IMR-90 (cell line): ENCODE results near the gene USF1. TPM values are rescaled to one million over a fixed set of nuclear protein-coding genes. Genes with fewer than 3 reads are reported as not detected.

Source experiments
- ATAC-seq: fragments of 200-7000 bp; cut with Tn5 transposase; 2 replicates; pipeline ENCODE4 v1.9.1; 2020; ENCODE audit warnings: low read depth, mild to moderate bottlenecking, moderate library complexity
- BruUV-seq: library from RNA; stranded (reverse); fragments of 400-500 nt; replicated peaks from 2 replicates; lab custom pipeline; 2021; lab: Mats Ljungman, UMichigan
- CTCF ChIA-PET: fragments of 300-600 bp; formaldehyde crosslinking; extraction: SDS; loops from one replicate; lab custom pipeline; 2021; ENCODE audit warnings: antibody characterized with exemption; lab: Yijun Ruan, JAX
- POLR2A ChIA-PET: fragments of 300-600 bp; sonication (Branson Sonifier 250); formaldehyde crosslinking; loops from one replicate; lab custom pipeline; 2022; ENCODE audit warnings: antibody characterized with exemption; ENCODE audit not compliant: unreplicated experiment; lab: Charles Lee
- DNase-seq: peaks from one replicate; pipeline ENCODE4 v3.0.0; 2013
- H2AFZ ChIP-seq: replicated peaks from 2 replicates; pipeline ENCODE3; 2013; ENCODE audit warnings: low read length, mild to moderate bottlenecking; ENCODE audit not compliant: poor library complexity
- H2AK5ac ChIP-seq: 2 replicates; pipeline ENCODE4 v1.6.1; 2013; ENCODE audit warnings: low read depth, low read length, inconsistent platforms
- H2AK9ac ChIP-seq: replicated peaks from 2 replicates; pipeline ENCODE3; 2013; ENCODE audit warnings: mild to moderate bottlenecking, low read depth, low read length, moderate library complexity; ENCODE audit not compliant: poor library complexity
- H2BK120ac ChIP-seq: 2 replicates; pipeline ENCODE4 v1.6.1; 2013; ENCODE audit warnings: low read depth, low read length, inconsistent platforms
- H2BK15ac ChIP-seq: 3 replicates; pipeline ENCODE4 v1.6.1; 2013; ENCODE audit warnings: low read depth, low read length, inconsistent platforms
- H2BK20ac ChIP-seq: 2 replicates; pipeline ENCODE4 v1.6.1; 2013; ENCODE audit warnings: low read depth, mild to moderate bottlenecking, inconsistent platforms, low read length, moderate library complexity
- H2BK5ac ChIP-seq: 2 replicates; pipeline ENCODE4 v1.6.1; 2013; ENCODE audit warnings: mild to moderate bottlenecking, low read depth, low read length, inconsistent platforms; ENCODE audit not compliant: poor library complexity, severe bottlenecking
- H3K14ac ChIP-seq: replicated peaks from 2 replicates; pipeline ENCODE4 v1.6.1; 2013; ENCODE audit warnings: low read depth, low read length, inconsistent platforms
- H3K18ac ChIP-seq: 2 replicates; pipeline ENCODE4 v1.6.1; 2013; ENCODE audit warnings: low read depth, low read length, control low read depth
- H3K23ac ChIP-seq: 2 replicates; pipeline ENCODE4 v1.6.1; 2013; ENCODE audit warnings: low read depth, low read length, inconsistent platforms
- H3K27ac ChIP-seq: 2 replicates; pipeline ENCODE4 v1.5.1; 2013; ENCODE audit warnings: mild to moderate bottlenecking, control low read depth, low read length; ENCODE audit not compliant: insufficient read depth
- H3K27me3 ChIP-seq: 2 replicates; pipeline ENCODE4 v1.6.1; 2013; ENCODE audit warnings: low read length; ENCODE audit not compliant: control insufficient read depth, insufficient read depth
- H3K36me3 ChIP-seq: 2 replicates; pipeline ENCODE4 v1.6.1; 2013; ENCODE audit warnings: low read length, mixed read lengths; ENCODE audit not compliant: control insufficient read depth, insufficient read depth
- H3K4ac ChIP-seq: 2 replicates; pipeline ENCODE4 v1.6.1; 2013; ENCODE audit warnings: low read depth, low read length, inconsistent platforms
- H3K4me1 ChIP-seq: 2 replicates; pipeline ENCODE4 v1.6.1; 2013; ENCODE audit warnings: low read length, mixed read lengths; ENCODE audit not compliant: control insufficient read depth, insufficient read depth
- H3K4me2 ChIP-seq: 2 replicates; pipeline ENCODE4 v1.6.1; 2013; ENCODE audit warnings: low read depth, mild to moderate bottlenecking, control low read depth, low read length, moderate library complexity
- H3K4me3 ChIP-seq: 2 replicates; pipeline ENCODE4 v1.5.1; 2013; ENCODE audit warnings: low read depth, mild to moderate bottlenecking, control low read depth, low read length, moderate library complexity; ENCODE audit not compliant: insufficient read depth
- H3K56ac ChIP-seq: 2 replicates; pipeline ENCODE4 v1.6.1; 2013; ENCODE audit warnings: low read length, inconsistent platforms; ENCODE audit not compliant: insufficient read depth; ENCODE audit errors: extremely low read depth
- H3K79me1 ChIP-seq, 2 experiments: 2 replicates each; pipeline ENCODE4 v1.6.1; 2013; ENCODE audit warnings: low read length in 2 of 2, inconsistent platforms in 1 of 2, low read depth in 1 of 2
- H3K9ac ChIP-seq: 2 replicates; pipeline ENCODE4 v1.6.1; 2013; ENCODE audit warnings: low read depth, low read length, control low read depth
- H3K9me1 ChIP-seq: 2 replicates; pipeline ENCODE4 v1.6.1; 2013; ENCODE audit warnings: low read length, inconsistent platforms; ENCODE audit not compliant: insufficient read depth
- H3K9me3 ChIP-seq: 2 replicates; pipeline ENCODE4 v1.6.1; 2013; ENCODE audit warnings: low read length; ENCODE audit not compliant: control insufficient read depth, insufficient read depth
- H4K20me1 ChIP-seq: 2 replicates; pipeline ENCODE4 v1.6.1; 2013; ENCODE audit warnings: low read length, inconsistent platforms; ENCODE audit not compliant: insufficient read depth
- H4K5ac ChIP-seq: 2 replicates; pipeline ENCODE4 v1.6.1; 2013; ENCODE audit warnings: mild to moderate bottlenecking, low read depth, low read length, control low read depth
- H4K8ac ChIP-seq, 2 experiments: 2 replicates each; pipeline ENCODE4 v1.6.1; 2013; ENCODE audit warnings: low read depth in 2 of 2, low read length in 2 of 2, control low read depth in 1 of 2, inconsistent platforms in 1 of 2
- H4K91ac ChIP-seq: 2 replicates; pipeline ENCODE4 v1.6.1; 2013; ENCODE audit warnings: low read depth, low read length, inconsistent platforms; ENCODE audit not compliant: insufficient read depth
- CHD1 ChIP-seq: IDR thresholded peaks from 2 replicates; pipeline ENCODE4 v1.6.1; 2012; ENCODE audit warnings: low read depth, low read length, improper control_type of control experiment
- MAZ ChIP-seq: IDR thresholded peaks from 2 replicates; pipeline ENCODE4 v1.6.1; 2012; ENCODE audit warnings: low read depth, mild to moderate bottlenecking, low read length, improper control_type of control experiment, moderate library complexity, borderline replicate concordance
- NFE2L2 ChIP-seq: fragments of 150-350 bp; IDR thresholded peaks from 2 replicates; pipeline ENCODE4 v1.6.1; 2016; ENCODE audit warnings: low read depth, mild to moderate bottlenecking, low read length
- RAD21 ChIP-seq: IDR thresholded peaks from 2 replicates; pipeline ENCODE4 v1.6.1; 2012; ENCODE audit warnings: low read length, improper control_type of control experiment
- RFX5 ChIP-seq: IDR thresholded peaks from 2 replicates; pipeline ENCODE4 v1.8.0; 2012; ENCODE audit warnings: low read depth, mild to moderate bottlenecking, low read length, moderate library complexity
- WGBS, 2 experiments: methylation state at CpG; one replicate each; pipeline versions ENCODE4 v1.1.5 to v1.1.7; 2013; ENCODE audit warnings: missing lambda C conversion rate in 2 of 2; ENCODE audit not compliant: insufficient read length in 1 of 2; ENCODE audit errors: extremely low coverage in 2 of 2; 5-methylcytosine and 5-hydroxymethylcytosine counted together
- dilution Hi-C: fragments of 300-500 bp; cut with HindIII; formaldehyde crosslinking; loops from one replicate; pipeline ENCODE4 v1.14.3; 2018; ENCODE audit warnings: low sequenced_read_pairs; ENCODE audit not compliant: unreplicated experiment
- in situ Hi-C: fragments of 300-500 bp; cut with MboI; formaldehyde crosslinking; loops from 3 replicates; pipeline ENCODE4 v1.14.3; 2019; ENCODE audit warnings: low sequenced_read_pairs, inconsistent platforms, mixed read lengths
- intact Hi-C: fragments of 100-400 bp; cut with micrococcal nuclease; formaldehyde crosslinking; loops from 2 replicates; pipeline ENCODE4 v1.10.0; 2022
- polyA plus RNA-seq, 3 experiments: library from polyadenylated mRNA; depleted of rRNA; stranded (reverse); fragments of >200 nt; gene quantifications; 2 replicates each; pipeline ENCODE4 v1.2.3, GENCODE V29; 2012; ENCODE audit warnings: low replicate concordance in 1 of 3
- total RNA-seq: library from RNA; depleted of rRNA; stranded (reverse); fragments of >200 nt; gene quantifications from 2 replicates; pipeline ENCODE4 v1.2.3, GENCODE V29; 2012
- TF ChIP-seq, protein P1 (sequence below): fragments of 150-350 bp; IDR thresholded peaks from 2 replicates; pipeline ENCODE4 v1.6.1; 2017; ENCODE audit warnings: mild to moderate bottlenecking, antibody characterized with exemption, low read length, low read depth
- TF ChIP-seq, protein P2 (sequence below): fragments of 150-350 bp; IDR thresholded peaks from 2 replicates; pipeline ENCODE4 v1.6.1; 2016; ENCODE audit warnings: low read depth, mild to moderate bottlenecking, low read length, moderate library complexity, borderline replicate concordance

Gene USF1
- total and polyA plus RNA-seq, 2 of the 4 experiments (the other 2 are of a cell fraction): 37.1 to 78.9 TPM

DNA sequence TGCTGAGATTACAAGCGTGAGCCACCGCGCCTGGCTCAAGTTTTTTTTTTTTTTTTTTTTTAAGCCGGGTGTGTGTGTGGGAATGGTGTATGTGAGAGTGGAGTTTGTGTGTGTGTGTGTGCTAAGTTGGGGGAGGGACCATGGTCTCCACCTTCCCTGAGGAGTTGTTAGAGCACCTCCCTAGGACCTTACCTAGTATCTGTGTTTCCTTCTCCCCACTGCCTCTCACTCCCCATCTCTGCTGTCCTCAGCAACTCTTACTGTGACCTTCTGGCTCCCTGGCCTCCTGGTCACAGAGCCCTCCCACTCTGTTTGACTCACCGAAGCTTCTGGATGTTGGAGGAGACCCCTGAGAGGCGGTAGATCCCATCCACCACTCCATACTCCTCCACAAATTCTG is 13.5 kb upstream of the USF1 start:
- no TSS peak for BruUV-seq
- no peak overlapping the region for H4K5ac ChIP-seq
- no peak for ATAC-seq
- ChIA-PET CTCF (interaction anchor here (0.7 kb wide), 1 partner anchor 212 kb away, joined by 3 read pairs; no protein-coding TSS in a partner anchor), POLR2A (no interaction called here)
- H2BK120ac ChIP-seq: no peak overlapping the region
- H3K9ac ChIP-seq: no peak overlapping the region
- intact Hi-C loops (no loop called here), in situ Hi-C loops (no loop called here), dilution Hi-C loops (no loop called here)
- no peak overlapping the region for H3K23ac ChIP-seq
- no peak overlapping the region for H4K8ac ChIP-seq
- H2BK5ac ChIP-seq: no peak overlapping the region
- H4K20me1 ChIP-seq: no peaks in the 10 kb centered on the region
- H2AK5ac ChIP-seq: no peak overlapping the region
- no peaks in the 10 kb centered on the region for H3K36me3 ChIP-seq
- WGBS, 2 experiments: 20% methylated on average over 1 of the region's 6 CpGs; no CpG with 5 or more reads in 1 of the 2 experiments
- no peak overlapping the region for H3K4me3 ChIP-seq
- no peak overlapping the region for H3K18ac ChIP-seq
- H3K4ac ChIP-seq: no peak overlapping the region
- TF ChIP-seq RAD21 (no peak), CHD1 (no peak), NFE2L2 (no peak), MAZ (no peak), RFX5 (no peak)
- TF ChIP-seq, protein P1, sequence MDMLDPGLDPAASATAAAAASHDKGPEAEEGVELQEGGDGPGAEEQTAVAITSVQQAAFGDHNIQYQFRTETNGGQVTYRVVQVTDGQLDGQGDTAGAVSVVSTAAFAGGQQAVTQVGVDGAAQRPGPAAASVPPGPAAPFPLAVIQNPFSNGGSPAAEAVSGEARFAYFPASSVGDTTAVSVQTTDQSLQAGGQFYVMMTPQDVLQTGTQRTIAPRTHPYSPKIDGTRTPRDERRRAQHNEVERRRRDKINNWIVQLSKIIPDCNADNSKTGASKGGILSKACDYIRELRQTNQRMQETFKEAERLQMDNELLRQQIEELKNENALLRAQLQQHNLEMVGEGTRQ: no peak
- TF ChIP-seq, protein P2, sequence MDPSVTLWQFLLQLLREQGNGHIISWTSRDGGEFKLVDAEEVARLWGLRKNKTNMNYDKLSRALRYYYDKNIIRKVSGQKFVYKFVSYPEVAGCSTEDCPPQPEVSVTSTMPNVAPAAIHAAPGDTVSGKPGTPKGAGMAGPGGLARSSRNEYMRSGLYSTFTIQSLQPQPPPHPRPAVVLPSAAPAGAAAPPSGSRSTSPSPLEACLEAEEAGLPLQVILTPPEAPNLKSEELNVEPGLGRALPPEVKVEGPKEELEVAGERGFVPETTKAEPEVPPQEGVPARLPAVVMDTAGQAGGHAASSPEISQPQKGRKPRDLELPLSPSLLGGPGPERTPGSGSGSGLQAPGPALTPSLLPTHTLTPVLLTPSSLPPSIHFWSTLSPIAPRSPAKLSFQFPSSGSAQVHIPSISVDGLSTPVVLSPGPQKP: no peak
- H3K56ac ChIP-seq: no peak overlapping the region
- no peaks in the 10 kb centered on the region for H3K9me1 ChIP-seq
- no peak overlapping the region for H3K14ac ChIP-seq
- peak overlapping the region; percentile 32 for H2AFZ ChIP-seq
- no peaks in the 10 kb centered on the region for H3K9me3 ChIP-seq
- no peaks in the 10 kb centered on the region for H3K79me1 ChIP-seq
- H2BK20ac ChIP-seq: no peak overlapping the region
- H3K27me3 ChIP-seq: peaks cover 4% of the 10 kb centered on the region
- no peak overlapping the region for H2AK9ac ChIP-seq
- DNase-seq: no peak
- no peak overlapping the region for H4K91ac ChIP-seq
- H3K4me1 ChIP-seq: no peaks in the 10 kb centered on the region
- H3K4me2 ChIP-seq: no peak overlapping the region
- H3K27ac ChIP-seq: no peak overlapping the region
- no peak overlapping the region for H2BK15ac ChIP-seq
